ENCODE results near the gene FCER1A.
"Not testable (repeated sequence)": the region's sequence is repeated elsewhere in the genome, so short reads cannot be mapped to it uniquely, and the experiment has no call there.

The FCER1A gene

DNA sequence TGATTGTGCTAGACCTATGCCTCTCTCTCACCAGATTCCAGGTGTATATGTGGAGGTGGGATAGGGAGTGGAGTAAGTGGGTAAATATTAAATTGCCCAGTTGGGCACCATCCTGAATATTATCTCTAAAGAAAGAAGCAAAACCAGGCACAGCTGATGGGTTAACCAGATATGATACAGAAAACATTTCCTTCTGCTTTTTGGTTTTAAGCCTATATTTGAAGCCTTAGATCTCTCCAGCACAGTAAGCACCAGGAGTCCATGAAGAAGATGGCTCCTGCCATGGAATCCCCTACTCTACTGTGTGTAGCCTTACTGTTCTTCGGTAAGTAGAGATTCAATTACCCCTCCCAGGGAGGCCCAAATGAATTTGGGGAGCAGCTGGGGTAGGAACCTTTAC, at the start of gene FCER1A:
Gene FCER1A, plus strand, starts transcription at position 242 of the 400 bp plus-strand sequence. Its CDS starts 29 bp downstream, at position 271.
- DNase-seq (ENCODE audit: low spot score) = no peak

DNA sequence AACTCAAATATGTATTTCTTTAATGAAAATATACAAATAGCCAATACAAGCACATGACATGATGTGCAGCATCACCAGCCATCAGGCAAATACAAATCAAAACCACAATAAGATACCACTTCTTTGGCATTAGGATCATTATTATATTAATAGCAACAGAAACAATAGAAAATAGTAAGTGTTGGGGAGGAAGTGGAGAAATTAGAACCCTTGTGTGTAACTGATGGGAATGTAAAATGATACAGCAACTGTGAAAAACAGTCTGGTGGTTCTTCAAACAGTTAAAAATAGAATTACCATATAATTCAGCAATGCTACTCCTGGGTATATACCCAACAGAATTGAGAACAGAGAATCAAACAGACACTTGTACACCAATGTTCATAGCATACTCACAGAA, 40.8 kb upstream of the FCER1A start:
- DNase-seq (ENCODE audit: low spot score) = no peak

DNA sequence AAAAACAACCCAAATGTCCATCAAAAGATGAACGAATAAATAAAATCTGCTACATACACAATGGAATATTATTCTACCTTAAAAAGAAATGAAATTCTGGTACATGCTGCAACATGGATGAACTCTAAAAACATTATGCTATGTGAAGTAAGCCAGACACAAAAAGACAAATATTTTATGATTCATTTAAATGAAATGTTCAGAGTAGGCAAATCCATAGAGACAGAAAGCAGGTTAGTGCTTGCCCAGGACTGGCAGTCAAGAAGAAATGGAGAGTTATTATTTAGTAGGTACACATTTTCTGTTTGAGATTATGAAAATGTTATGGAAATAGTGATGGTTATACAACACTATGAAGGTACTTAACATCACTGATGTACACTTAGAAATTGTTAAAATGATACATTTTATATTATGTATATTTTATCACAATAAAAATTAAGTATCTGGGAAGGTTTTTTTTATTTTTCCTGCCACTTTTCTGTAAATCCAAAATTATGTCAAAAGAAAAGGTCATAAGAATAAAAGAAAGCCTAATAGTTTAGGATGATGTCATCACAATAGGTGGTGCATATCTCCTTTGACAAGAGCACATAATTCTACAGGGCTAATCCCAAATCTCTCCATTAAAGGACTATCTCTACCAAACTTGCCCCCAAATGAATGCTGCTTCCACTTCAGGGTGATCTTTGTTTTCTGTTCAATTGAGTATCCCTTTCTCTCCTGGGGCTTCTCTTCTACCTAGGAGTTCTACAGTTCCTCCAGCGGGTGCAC, 40.2 kb upstream of the FCER1A start:
- no peak for DNase-seq (ENCODE audit: low spot score)

DNA sequence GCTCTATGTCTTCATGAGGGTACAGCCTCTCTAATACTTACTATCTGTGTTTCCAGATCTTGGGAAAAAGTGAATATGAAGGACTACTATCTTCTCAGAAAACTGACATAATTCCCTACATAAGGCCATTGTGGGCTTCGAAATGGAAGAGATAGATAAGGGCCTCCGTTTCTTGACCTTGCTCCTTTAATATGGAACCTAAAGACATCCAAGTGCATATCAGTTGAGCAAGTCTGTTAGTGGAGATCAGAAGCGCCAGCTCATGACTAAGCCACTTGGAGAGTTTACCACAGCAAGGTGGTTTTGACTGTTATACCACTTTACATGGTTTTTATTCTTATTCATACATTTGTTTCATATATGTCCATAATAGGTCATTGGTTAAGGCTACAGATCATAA, 35.3 kb upstream of the FCER1A start:
- DNase-seq (ENCODE audit: low spot score) = no peak

DNA sequence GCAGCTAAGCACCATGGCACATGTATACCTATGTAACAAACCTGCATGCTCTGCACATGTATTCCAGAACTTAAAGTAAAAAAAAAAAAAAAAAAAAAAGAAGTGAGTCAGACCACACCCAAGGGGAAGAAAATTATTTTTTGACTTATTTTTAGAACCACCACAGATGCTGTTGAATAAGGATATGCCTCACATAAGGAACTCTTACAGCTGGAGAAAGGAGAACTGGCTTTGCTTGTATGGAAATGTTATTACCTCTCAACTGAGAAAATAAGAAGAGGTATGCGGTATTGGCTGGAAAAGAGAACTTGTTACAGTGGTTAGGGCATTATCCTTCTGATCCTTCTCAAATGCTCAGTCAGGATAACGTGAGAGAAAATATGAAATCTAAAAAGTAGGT, 27.5 kb upstream of the FCER1A start:
- DNase-seq (ENCODE audit: low spot score) = no peak

DNA sequence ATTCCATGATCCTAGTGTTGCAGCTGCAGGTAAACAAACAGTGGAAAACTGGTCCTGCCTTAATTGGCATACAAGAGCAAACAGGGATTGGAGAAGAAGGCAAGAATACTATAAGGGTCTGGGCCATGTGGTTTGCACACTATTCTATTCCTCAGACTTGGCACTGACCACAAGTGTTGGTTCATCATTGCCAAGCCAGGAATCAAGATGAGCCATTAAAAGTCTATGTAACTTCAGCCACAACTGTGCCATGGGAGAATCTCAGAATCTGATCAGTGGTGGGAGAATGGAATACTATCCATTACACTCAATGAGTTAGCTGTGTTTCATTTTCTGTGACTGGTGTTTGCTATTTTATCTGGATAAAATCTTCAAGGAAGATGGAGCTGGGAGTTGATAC, 26.2 kb upstream of the FCER1A start:
- DNase-seq (ENCODE audit: low spot score) = no peak

DNA sequence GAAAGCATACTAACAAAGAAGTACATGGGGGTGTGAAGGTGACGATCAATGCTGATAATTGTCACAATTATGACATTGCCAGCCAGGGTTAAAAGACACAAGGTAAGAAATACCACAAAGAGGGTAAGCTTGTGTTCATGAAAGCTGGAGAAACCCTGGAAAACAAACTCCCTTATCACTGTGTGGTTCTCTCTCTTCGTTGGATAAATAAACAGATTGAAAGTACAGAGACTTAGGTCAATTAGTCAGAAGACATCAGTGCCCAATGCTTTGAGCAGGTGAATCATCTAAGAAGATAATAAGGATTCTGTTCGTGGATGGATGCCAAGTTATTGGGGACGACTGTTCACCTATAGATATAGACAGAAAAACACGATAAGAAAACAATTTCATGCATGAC, 22.4 kb upstream of the FCER1A start:
- DNase-seq (ENCODE audit: low spot score) = no peak

DNA sequence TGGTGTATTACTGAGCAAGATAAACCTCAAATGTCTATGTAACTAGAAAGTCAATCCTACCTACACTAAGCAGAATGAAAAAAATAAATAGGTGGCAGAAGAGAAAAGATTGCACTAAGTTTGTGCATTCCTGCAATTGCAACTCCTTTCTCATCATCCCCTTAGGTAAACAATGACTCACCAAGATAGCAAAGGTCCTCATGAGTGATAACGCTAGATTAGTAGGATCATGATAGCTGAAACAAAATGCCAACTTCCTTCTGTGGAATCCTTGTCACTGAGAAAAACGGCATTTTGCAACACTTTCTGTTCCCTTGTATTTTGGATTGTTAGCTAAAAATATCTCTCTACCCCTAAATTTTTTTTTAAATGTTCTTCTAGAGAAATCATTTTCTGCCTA, 20.0 kb upstream of the FCER1A start:
- no peak for DNase-seq (ENCODE audit: low spot score)

DNA sequence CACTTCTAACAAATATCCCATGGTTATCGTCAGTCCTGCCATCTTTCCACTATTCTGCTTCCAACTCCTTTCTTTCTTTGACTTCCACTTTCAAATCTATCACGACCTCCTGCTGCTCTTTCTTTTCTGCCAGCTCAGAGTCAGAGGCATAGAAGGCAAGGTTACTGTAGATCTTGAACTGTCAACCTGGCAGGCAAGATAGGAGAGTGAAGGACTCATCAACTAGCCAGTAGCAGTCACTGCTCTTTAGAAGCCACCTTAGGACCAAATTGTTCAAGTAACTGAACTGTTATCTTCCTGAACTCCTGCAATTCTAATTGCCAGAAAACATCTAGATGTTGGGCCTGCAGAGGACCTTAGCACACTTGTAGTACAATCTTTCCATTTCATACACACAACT, 13.1 kb upstream of the FCER1A start:
- DNase-seq (ENCODE audit: low spot score) = no peak

DNA sequence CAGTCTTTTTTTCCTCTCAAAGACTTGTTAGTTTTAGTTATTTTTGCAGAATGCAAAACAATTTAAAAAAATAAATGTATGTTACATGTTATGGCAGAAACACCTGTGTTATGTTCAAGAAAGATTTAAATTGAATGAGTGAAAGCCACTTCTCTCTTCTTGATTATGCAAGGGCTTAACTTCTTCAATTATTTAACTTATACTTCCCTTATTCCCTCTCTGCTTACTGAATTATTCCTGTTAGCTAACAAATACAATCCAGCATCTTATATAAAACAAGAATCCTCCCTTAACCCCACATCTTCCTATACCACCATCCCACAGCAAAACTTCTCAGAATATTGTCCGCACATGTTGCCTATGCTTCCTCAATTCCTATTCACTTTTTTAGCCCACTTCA, 10.7 kb upstream of the FCER1A start:
- no peak for DNase-seq (ENCODE audit: low spot score)

DNA sequence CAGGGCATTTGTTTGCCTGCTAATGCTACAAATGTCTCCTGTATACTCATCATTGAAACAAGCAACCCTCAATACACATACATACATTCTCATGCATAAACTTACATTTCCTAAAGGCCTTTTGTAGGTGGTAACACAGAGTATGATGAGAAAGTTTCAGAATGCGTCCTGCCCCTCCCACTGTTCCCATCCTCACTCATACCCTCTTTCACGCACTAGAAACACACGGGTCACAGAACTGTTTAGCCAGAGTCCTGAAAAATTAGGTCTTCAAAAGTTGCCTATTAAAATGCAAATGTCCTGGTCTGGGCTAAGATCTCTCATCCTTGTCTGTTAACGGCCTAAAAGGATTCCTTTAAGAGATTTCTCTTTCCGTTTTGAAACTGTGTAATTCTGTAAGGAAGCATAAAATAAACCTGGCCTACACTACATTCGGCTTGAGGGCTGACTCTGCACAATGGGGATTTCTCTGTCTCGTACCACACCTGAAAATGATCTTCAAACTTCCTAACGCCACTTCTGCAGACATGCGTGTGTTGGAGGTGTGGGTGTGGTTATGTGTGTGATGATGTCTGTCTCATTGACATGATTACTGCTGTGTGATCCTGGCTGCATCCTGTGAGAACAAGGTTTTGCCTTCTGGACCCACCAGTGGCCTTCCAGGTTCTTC, 5.3 kb upstream of the FCER1A start:
- no peak for DNase-seq (ENCODE audit: low spot score)

DNA sequence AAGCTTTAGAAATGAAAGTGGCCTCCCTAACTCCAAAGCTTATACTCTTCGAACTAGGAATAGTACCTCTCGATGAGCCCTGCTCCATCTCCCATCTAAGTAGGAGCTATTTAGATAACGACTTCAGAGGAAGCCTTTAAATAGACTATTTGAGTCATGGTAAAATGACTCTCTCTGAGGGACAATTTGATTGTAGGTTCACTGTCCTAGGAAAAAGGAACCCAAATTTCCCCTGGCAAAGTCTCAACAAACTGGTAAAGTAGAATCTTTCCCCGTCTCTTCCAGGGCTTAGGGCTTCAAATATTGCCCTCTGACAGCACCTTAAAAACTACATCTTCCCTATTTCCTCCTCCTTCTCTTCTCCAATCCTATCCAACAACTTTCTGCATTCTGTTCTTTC, 2.0 kb upstream of the FCER1A start:
- no peak for DNase-seq (ENCODE audit: low spot score)

DNA sequence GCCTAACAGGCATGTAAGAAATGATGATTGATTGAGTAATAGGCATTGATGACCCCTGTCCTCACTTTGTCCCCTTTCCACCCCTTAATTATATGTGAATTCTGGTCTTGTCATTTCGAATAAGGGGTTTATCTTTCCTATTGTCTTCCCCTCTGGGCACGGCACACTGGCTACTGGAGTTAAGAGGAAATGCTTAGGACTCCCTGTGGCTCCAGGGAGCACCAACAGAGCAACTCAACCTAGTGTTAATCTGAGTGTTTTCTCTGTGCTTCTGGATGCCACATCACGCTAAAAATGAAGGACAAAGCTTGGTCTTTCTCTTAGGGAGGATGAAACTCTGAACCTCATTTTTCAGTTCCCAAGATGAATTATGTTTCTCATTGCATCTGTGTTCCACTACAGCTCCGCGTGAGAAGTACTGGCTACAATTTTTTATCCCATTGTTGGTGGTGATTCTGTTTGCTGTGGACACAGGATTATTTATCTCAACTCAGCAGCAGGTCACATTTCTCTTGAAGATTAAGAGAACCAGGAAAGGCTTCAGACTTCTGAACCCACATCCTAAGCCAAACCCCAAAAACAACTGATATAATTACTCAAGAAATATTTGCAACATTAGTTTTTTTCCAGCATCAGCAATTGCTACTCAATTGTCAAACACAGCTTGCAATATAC, 5.3 kb downstream of the FCER1A start:
- no peak for DNase-seq (ENCODE audit: low spot score)

DNA sequence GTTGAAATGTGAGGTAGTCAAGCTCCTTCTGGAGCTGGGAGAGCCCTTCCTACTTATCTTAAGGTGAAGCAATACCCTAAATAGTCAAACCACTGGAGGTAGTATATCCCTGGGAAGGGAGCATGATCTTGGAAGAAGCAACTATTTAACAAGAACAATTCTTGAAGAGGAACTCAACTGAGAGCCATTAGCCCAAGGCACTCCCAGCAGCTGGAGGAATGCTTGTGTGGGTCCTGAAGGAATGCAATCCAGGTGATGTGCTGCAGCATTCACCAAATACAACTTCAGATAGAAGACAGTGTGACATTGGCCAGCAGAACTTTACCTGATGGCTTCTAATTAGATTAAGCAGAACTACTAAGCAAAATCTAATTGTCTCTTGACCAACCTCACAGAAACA, 9.5 kb downstream of the FCER1A start:
- no peak for DNase-seq (ENCODE audit: low spot score)

DNA sequence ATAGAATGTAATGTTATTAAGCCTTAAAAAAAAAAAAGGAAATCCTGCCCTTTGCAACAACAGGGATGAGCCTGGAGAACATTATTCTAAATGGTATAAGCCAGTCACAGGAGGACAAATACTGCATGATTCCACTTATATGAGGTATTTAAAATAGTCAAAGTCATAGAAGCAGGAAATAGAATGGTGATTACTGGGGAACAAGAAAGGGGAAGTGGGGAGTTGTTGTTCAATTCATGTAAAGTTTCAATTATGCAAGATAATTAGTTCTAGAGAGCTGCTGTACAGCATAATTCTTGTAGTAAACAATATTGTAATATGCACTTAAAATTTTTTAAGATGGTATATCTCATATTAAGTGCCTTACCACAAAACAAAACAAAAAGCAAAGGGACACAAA, 13.2 kb downstream of the FCER1A start:
- no peak for DNase-seq (ENCODE audit: low spot score)

DNA sequence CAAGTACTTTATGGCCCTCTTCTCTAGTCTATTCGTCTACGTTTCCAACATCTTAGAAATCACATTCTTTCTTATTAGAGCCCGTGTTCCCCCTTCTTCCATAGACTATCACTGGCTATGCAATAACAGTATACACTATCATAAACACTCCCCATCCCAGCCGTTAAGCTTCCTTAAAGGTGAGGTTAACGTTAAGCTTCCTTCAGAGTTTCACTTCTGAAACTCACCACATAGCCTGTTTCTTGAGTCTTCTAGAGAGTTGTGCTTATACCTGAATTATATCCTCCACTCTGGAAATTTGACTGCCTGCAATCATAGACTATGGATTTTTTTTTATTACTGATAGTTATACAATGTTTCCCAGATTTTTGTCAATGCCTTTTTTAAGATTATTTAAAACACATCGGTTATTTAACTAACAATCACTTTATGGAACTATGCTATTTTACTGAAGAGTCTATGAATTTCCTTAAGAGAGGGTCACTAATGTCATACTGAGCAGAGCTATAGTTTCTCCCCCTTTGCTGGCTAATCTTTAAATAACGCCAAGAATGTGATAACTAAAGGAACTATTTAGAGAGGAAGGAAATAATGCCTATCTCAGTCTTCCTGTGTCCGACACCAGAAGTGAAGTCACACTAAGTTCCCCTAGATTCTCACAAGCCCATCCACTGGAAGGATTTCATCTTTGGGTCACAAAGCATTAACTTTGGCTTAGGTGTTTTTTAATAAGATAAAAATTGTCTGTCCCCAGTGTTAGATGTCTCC, 16.8 kb downstream of the FCER1A start:
- no peak for DNase-seq (ENCODE audit: low spot score)

DNA sequence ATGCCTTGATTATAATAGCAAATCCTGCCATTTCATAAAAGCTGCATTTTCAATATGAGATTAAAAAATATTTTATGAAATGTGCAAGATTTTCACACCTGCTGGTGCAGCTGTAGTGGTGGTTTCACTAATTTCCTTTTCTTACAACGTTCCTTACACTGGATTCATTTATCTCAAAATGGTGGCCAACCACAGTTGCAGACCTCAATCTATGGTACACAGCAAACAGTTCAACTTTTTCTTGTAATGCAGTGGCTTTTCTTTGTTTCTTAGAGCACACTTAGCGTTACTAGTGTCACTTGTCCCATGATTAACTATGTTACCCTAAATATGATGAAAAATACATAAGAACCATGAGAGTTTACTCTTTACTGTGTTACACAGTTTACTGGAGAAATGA, 32.7 kb downstream of the FCER1A start:
- DNase-seq (ENCODE audit: low spot score) = no peak

DNA sequence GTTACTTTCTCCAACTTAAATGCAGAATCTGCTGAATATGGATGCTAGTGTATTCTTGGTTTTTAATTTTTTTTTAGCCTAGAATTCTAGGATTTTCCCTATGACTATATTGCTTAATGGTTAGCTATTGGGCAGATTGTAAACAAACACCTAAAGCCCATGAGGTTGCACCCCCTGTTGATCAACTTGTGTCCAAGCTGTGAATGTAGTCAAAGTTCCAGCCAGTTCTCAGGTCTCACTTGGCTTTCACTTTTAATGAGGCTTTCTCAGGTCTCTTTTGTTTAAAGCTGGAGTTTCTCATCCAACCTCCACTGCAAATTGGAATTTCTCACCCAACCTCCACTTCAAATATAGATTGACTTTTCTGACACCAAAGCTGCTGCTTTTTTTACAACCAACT, 35.9 kb downstream of the FCER1A start:
- DNase-seq (ENCODE audit: low spot score) = no peak

DNA sequence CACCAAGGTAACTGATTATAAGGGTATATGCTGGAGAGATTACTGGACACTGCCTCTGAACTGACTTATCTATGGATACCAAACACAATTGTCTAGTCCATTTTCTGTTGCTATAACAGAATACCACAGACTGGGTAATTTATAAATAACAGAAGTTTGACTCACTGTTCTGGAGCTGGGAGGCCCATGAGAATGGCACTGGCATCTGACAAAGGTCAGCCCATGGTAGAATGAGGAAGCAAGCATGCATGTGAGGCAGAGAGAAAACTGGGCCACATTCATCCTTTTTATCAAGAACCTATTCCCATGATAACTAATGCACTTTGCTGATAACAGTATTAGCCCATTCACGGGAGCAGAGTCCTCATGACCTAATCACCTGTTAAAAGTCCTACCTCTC, 37.4 kb downstream of the FCER1A start:
- no peak for DNase-seq (ENCODE audit: low spot score)

DNA sequence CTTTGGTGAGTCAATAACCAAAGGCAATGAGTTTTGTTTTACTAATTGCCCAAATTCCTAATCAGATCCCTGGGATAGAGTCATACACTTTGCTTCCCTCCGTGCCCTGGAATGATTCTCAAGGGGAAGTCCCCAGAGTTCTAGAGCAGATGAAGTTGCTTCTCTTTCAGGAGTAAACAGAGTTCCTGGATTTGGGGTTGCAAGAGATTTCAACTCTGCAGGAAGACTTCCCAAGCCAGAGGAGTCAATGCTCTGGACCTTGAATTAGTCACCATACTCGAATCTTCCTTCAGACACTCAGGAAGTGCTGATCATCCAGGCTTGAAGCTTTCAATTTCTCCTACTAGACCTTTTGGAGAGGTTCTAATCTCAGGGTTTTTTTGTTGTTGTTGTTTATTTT, 39.6 kb downstream of the FCER1A start:
- DNase-seq (ENCODE audit: low spot score) = no peak

DNA sequence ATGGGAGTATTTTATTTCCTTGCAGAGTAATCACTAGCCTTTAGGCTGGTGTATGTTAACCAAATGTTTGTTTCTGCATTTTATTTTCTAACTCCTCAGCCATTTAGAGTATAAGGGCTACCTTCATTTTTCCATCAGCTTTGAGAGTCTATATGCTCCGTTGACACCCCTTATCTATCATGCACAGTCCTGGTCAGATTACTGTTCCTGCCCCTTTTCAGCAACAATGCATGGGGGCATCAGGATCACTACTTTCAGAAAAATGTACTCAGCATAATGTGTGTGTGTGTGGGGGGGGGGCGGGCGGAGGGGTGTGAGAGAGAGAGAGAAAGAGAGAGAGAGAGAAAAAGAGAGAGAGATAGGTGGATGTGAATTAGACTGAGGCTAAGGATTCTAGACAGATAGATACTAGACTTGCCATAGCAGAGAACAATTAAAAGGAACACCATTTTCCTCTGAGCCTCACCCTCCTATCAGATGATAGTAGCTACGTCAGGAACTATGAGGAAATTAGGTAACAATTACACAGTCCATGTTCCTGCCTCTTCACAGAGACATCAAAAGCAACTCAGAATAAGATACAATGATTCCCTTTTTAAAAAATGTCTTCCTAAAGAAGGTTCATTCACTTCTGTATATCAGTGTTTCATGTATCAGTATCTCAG, 40.8 kb downstream of the FCER1A start:
- no peak for DNase-seq (ENCODE audit: low spot score)

DNA sequence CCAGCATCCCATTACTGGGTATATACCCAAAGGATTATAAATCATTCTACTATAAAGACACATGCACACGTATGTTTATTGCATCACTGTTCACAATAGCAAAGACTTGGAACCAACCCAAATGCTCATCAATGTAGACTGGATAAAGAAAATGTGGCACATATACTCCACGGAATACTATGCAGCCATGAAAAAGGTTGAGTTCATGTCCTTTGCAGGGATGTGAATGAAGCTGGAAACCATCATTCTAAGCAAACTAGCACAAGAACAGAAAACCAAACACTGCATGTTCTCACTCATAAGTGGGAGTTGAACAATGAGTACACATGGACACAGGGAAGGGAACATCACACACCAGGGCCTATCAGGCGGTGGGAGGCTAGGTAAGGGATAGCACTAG, 47.2 kb downstream of the FCER1A start:
- DNase-seq (ENCODE audit: low spot score) = not testable (repeated sequence)
